H1 (cell line): ENCODE results near the gene SEZ6L. TPM values are rescaled to one million over a fixed set of nuclear protein-coding genes. Genes with fewer than 3 reads are reported as not detected.

ENCODE experiments used
- CTCF ChIA-PET: fragments of 300-600 bp; sonication (Branson Sonifier 250); formaldehyde crosslinking; loops from one replicate; lab custom pipeline; 2021; ENCODE audit not compliant: partially characterized antibody; lab: Charles Lee
- POLR2A ChIA-PET: fragments of 300-600 bp; sonication (Branson Sonifier 250); formaldehyde crosslinking; loops from one replicate; lab custom pipeline; 2021; ENCODE audit warnings: inconsistent platforms; ENCODE audit not compliant: partially characterized antibody; lab: Charles Lee
- DNase-seq, 2 experiments: peaks; one replicate each; pipeline versions ENCODE4 v3.0.0 to v3.0.0-alpha.2; 2010 to 2022; ENCODE audit warnings: low spot score in 2 of 2, low read depth in 1 of 2, mixed read lengths in 1 of 2
- FAIRE-seq: peaks from 2 replicates; lab custom pipeline; 2011; peaks lifted over from hg19 to GRCh38; lab: Jason Lieb, UNC
- H2AFZ ChIP-seq: 2 replicates; pipeline ENCODE4 v1.8.1; 2012; ENCODE audit warnings: low read length, inconsistent platforms
- H2AK5ac ChIP-seq: 2 replicates; pipeline ENCODE4 v1.6.1; 2013; ENCODE audit warnings: low read depth, low read length
- H2BK120ac ChIP-seq: replicated peaks from 2 replicates; pipeline ENCODE3; 2013; ENCODE audit warnings: low read depth, low read length, inconsistent platforms
- H2BK12ac ChIP-seq: 2 replicates; pipeline ENCODE4 v1.6.1; 2013; ENCODE audit warnings: low read depth, low read length
- H2BK15ac ChIP-seq: 2 replicates; pipeline ENCODE4 v1.6.1; 2013; ENCODE audit warnings: low read length
- H2BK20ac ChIP-seq: 2 replicates; pipeline ENCODE4 v1.6.1; 2013; ENCODE audit warnings: low read length
- H2BK5ac ChIP-seq: 2 replicates; pipeline ENCODE4 v1.6.1; 2013; ENCODE audit warnings: low read depth, low read length
- H3K14ac ChIP-seq: 2 replicates; pipeline ENCODE4 v1.6.1; 2013; ENCODE audit warnings: inconsistent platforms; ENCODE audit not compliant: insufficient read length
- H3K18ac ChIP-seq: 2 replicates; pipeline ENCODE4 v1.6.1; 2013; ENCODE audit warnings: low read length; ENCODE audit errors: extremely low read depth
- H3K23ac ChIP-seq: 2 replicates; pipeline ENCODE4 v1.6.1; 2013; ENCODE audit warnings: inconsistent platforms; ENCODE audit not compliant: insufficient read length
- H3K23me2 ChIP-seq: 2 replicates; pipeline ENCODE4 v1.6.1; 2013; ENCODE audit warnings: low read depth, low read length
- H3K27ac ChIP-seq: 2 replicates; pipeline ENCODE4 v1.6.1; 2011; ENCODE audit warnings: low read depth, low read length, inconsistent platforms
- H3K27me3 ChIP-seq, 4 experiments: replicated peaks in 1 of 4; 1 replicate in 1 of 4; 2 replicates in 3 of 4; pipeline versions ENCODE4 v1.6.1 to v1.8.1; 2011 to 2013; ENCODE audit warnings: low read length in 3 of 4, mild to moderate bottlenecking in 3 of 4, inconsistent platforms in 2 of 4, mixed read lengths in 2 of 4, moderate library complexity in 1 of 4; ENCODE audit not compliant: control insufficient read depth in 3 of 4, insufficient read depth in 3 of 4; ENCODE audit errors: extremely low read depth in 1 of 4
- H3K36me3 ChIP-seq, 4 experiments: 2 replicates each; pipeline versions ENCODE4 v1.6.1 to v1.8.1; 2011 to 2013; ENCODE audit warnings: mild to moderate bottlenecking in 4 of 4, low read length in 3 of 4, moderate library complexity in 2 of 4, control low read depth in 1 of 4, inconsistent platforms in 1 of 4; ENCODE audit not compliant: insufficient read depth in 4 of 4, control insufficient read depth in 2 of 4
- H3K4ac ChIP-seq: replicated peaks from 2 replicates; pipeline ENCODE3; 2013; ENCODE audit warnings: low read length, low read depth, mixed read lengths, inconsistent platforms; ENCODE audit not compliant: insufficient read length
- H3K4me1 ChIP-seq, 4 experiments: replicated peaks in 1 of 4; 1 replicate in 1 of 4; 2 replicates in 3 of 4; pipeline versions ENCODE4 v1.6.1 to v1.8.1; 2011 to 2013; ENCODE audit warnings: low read length in 3 of 4, inconsistent platforms in 2 of 4, mixed read lengths in 1 of 4; ENCODE audit not compliant: insufficient read depth in 4 of 4, control insufficient read depth in 3 of 4
- H3K4me2 ChIP-seq, 2 experiments: 2 replicates each; pipeline versions ENCODE4 v1.6.1 to v1.8.1; 2011 to 2013; ENCODE audit warnings: low read depth in 2 of 2, low read length in 2 of 2, control low read depth in 1 of 2, inconsistent platforms in 1 of 2, mild to moderate bottlenecking in 1 of 2; ENCODE audit not compliant: insufficient read depth in 1 of 2
- H3K4me3 ChIP-seq, 4 experiments: fragments of 200-600, 300-600 bp in 1 of 4; sonication (generic), shearing (Covaris generic), sonication (Bioruptor Twin) in 1 of 4; 2 replicates each; pipeline versions ENCODE4 v1.5.1 to v1.8.1; 2011 to 2016; ENCODE audit warnings: low read length in 4 of 4, low read depth in 3 of 4, control low read depth in 2 of 4, inconsistent platforms in 2 of 4, mild to moderate bottlenecking in 2 of 4, mixed read lengths in 1 of 4, moderate library complexity in 1 of 4; ENCODE audit not compliant: insufficient read depth in 2 of 4; ENCODE audit errors: extremely low read depth in 1 of 4
- H3K56ac ChIP-seq: replicated peaks from 2 replicates; pipeline ENCODE3; 2013; ENCODE audit warnings: low read depth, mild to moderate bottlenecking, mixed read lengths, low read length, inconsistent platforms; ENCODE audit not compliant: insufficient read length
- H3K79me1 ChIP-seq: 2 replicates; pipeline ENCODE4 v1.6.1; 2013; ENCODE audit warnings: low read depth, low read length, control low read depth
- H3K79me2 ChIP-seq, 2 experiments: 2 replicates each; pipeline versions ENCODE4 v1.6.1 to v1.8.1; 2012 to 2013; ENCODE audit warnings: low read length in 2 of 2, mild to moderate bottlenecking in 2 of 2, inconsistent platforms in 1 of 2; ENCODE audit not compliant: insufficient read depth in 2 of 2, control insufficient read depth in 1 of 2
- H3K9ac ChIP-seq, 4 experiments: replicated peaks in 1 of 4; 1 replicate in 1 of 4; 2 replicates in 3 of 4; pipeline versions ENCODE4 v1.6.1 to v1.8.1; 2011 to 2013; ENCODE audit warnings: low read depth in 3 of 4, low read length in 3 of 4, control low read depth in 2 of 4, mild to moderate bottlenecking in 2 of 4, moderate library complexity in 2 of 4, inconsistent platforms in 1 of 4; ENCODE audit errors: extremely low read depth in 1 of 4
- H3K9me3 ChIP-seq, 2 experiments: 2 replicates each; pipeline versions ENCODE4 v1.6.1 to v1.8.1; 2012 to 2013; ENCODE audit warnings: mild to moderate bottlenecking in 2 of 2, moderate library complexity in 2 of 2, control low read depth in 1 of 2, inconsistent platforms in 1 of 2, low read depth in 1 of 2, low read length in 1 of 2, mixed read lengths in 1 of 2; ENCODE audit not compliant: insufficient read depth in 2 of 2
- H4K20me1 ChIP-seq, 2 experiments: replicated peaks in 1 of 2; 2 replicates each; pipeline versions ENCODE3 to v1.8.1; 2011 to 2013; ENCODE audit warnings: inconsistent platforms in 2 of 2, low read length in 2 of 2, mild to moderate bottlenecking in 1 of 2; ENCODE audit not compliant: insufficient read depth in 2 of 2, control insufficient read depth in 1 of 2
- H4K5ac ChIP-seq: 2 replicates; pipeline ENCODE4 v1.6.1; 2013; ENCODE audit warnings: low read length, low read depth, mixed read lengths, inconsistent platforms; ENCODE audit not compliant: insufficient read length
- H4K8ac ChIP-seq: 2 replicates; pipeline ENCODE4 v1.8.0; 2013; ENCODE audit warnings: mild to moderate bottlenecking, moderate library complexity, low read length, inconsistent platforms; ENCODE audit not compliant: insufficient read depth; ENCODE audit errors: extremely low read depth
- H4K91ac ChIP-seq: replicated peaks from 2 replicates; pipeline ENCODE3; 2013; ENCODE audit warnings: low read length, mixed read lengths, inconsistent platforms; ENCODE audit not compliant: insufficient read length
- CBX5 ChIP-seq: fragments of 300-800, 300-1000 bp; sonication (generic); IDR thresholded peaks from 2 replicates; pipeline ENCODE4 v1.7.1; 2016; ENCODE audit warnings: antibody characterized with exemption, low read length, low read depth
- CREB1 ChIP-seq: IDR thresholded peaks from 2 replicates; pipeline ENCODE4 v1.6.1; 2012; ENCODE audit warnings: inconsistent platforms
- EGR1 ChIP-seq: IDR thresholded peaks from 2 replicates; pipeline ENCODE4 v1.6.1; 2011; ENCODE audit warnings: low read depth, low read length, borderline replicate concordance
- EZH2 ChIP-seq: fragments of 200-600 bp; sonication (generic); IDR thresholded peaks from 2 replicates; pipeline ENCODE4 v1.7.1; 2012; ENCODE audit warnings: low read depth, mild to moderate bottlenecking, moderate library complexity, low read length, inconsistent platforms; ENCODE audit not compliant: severe bottlenecking
- KDM1A ChIP-seq: fragments of 200-600, 300-600 bp; sonication (generic); IDR thresholded peaks from 2 replicates; pipeline ENCODE4 v1.7.1; 2016; ENCODE audit warnings: mild to moderate bottlenecking, low read length, borderline replicate concordance
- KDM4A ChIP-seq: IDR thresholded peaks from one replicate; pipeline ENCODE4 v1.7.1; 2012; ENCODE audit warnings: low read depth, mild to moderate bottlenecking, moderate library complexity, low read length, inconsistent platforms; ENCODE audit not compliant: severe bottlenecking
- NANOG ChIP-seq: IDR thresholded peaks from 2 replicates; pipeline ENCODE4 v1.6.1; 2011; ENCODE audit warnings: low read length, low read depth, mild to moderate bottlenecking, inconsistent platforms; ENCODE audit not compliant: insufficient read depth, poor library complexity, severe bottlenecking
- RAD21 ChIP-seq, 2 experiments: IDR thresholded peaks in 1 of 2; conservative IDR thresholded peaks in 1 of 2; 2 replicates each; pipeline ENCODE4 v1.6.1; 2011; ENCODE audit warnings: low read depth in 2 of 2, low read length in 2 of 2, improper control_type of control experiment in 1 of 2, inconsistent platforms in 1 of 2, mild to moderate bottlenecking in 1 of 2, moderate library complexity in 1 of 2
- RNF2 ChIP-seq: fragments of 200-900, 300-1000 bp; sonication (generic); IDR thresholded peaks from 2 replicates; pipeline ENCODE4 v1.7.1; 2016; ENCODE audit warnings: borderline replicate concordance, low read depth, mild to moderate bottlenecking, antibody characterized with exemption, low read length; ENCODE audit not compliant: poor library complexity, severe bottlenecking; ENCODE audit errors: missing control alignments
- RXRA ChIP-seq: IDR thresholded peaks from 2 replicates; pipeline ENCODE4 v1.6.1; 2011; ENCODE audit warnings: low read depth, mild to moderate bottlenecking, low read length, moderate library complexity; ENCODE audit not compliant: insufficient read depth
- SIRT6 ChIP-seq: IDR thresholded peaks from one replicate; pipeline ENCODE4 v1.7.1; 2012; ENCODE audit warnings: low read length, inconsistent platforms
- SP2 ChIP-seq: IDR thresholded peaks from 2 replicates; pipeline ENCODE4 v1.6.1; 2012; ENCODE audit warnings: mild to moderate bottlenecking, low read length, inconsistent platforms
- SRF ChIP-seq: IDR thresholded peaks from 2 replicates; pipeline ENCODE4 v1.6.1; 2011; ENCODE audit warnings: mild to moderate bottlenecking, low read depth, low read length, moderate library complexity
- TEAD4 ChIP-seq: IDR thresholded peaks from 2 replicates; pipeline ENCODE4 v1.6.1; 2012; ENCODE audit warnings: low read depth, low read length, inconsistent platforms, mixed read lengths
- WGBS, 2 experiments: shearing (Covaris generic) in 1 of 2; methylation state at CpG; one replicate each; pipeline versions ENCODE4 v1.1.6 to v1.1.7; 2013 to 2015; ENCODE audit warnings: low lambda C conversion rate in 2 of 2, mixed read lengths in 2 of 2, inconsistent platforms in 1 of 2, low coverage in 1 of 2, missing lambda C conversion rate in 1 of 2; ENCODE audit not compliant: insufficient replicate concordance in 2 of 2, insufficient coverage in 1 of 2, insufficient read length in 1 of 2; ENCODE audit errors: extremely low coverage in 1 of 2, missing lambda C conversion rate in 1 of 2; 5-methylcytosine and 5-hydroxymethylcytosine counted together
- polyA plus RNA-seq, 7 experiments: library from polyadenylated mRNA; depleted of rRNA in 3 of 7; stranded (reverse) in 5 of 7; unstranded in 2 of 7; fragments of >200 nt in 5 of 7; fragments of 200-250 nt in 2 of 7; gene quantifications; 1 replicate in 5 of 7; 2 replicates in 1 of 7; 4 replicates in 1 of 7; pipeline versions ENCODE4 v1.2.1 to v1.2.3, GENCODE V29; 2011 to 2013; ENCODE audit warnings: missing spikeins in 2 of 7, mixed read lengths in 2 of 7
- total RNA-seq: library from RNA; stranded (reverse); fragmentation: NEBNext Ultra II Directional; extraction: Animal tissue kit (Norgen Biotek cat#: 25700); gene quantifications from 2 replicates; pipeline ENCODE4 v1.2.1, GENCODE V29; 2021

SEZ6L gene
- total and polyA plus RNA-seq, 2 of the 8 experiments (the other 6 are each of a cell fraction or from before 2014, with no cell fraction given): 0.06 to 0.33 TPM

- H3K27me3 ChIP-seq: no peaks in the 10 kb centered on the region; a peak in 1 of 7 replicates
- H2BK12ac ChIP-seq: no peak overlapping the region
- no peak overlapping the region for H3K4me2 ChIP-seq
- H2AK5ac ChIP-seq: no peak overlapping the region
- no peak overlapping the region for H3K23ac ChIP-seq
- H4K20me1 ChIP-seq: no peaks in the 10 kb centered on the region
- no peak overlapping the region for H2BK5ac ChIP-seq
- no peak overlapping the region for H4K8ac ChIP-seq
- no peaks in the 10 kb centered on the region for H3K9me3 ChIP-seq
- 81% methylated on average over 4 of the region's 4 CpGs; no CpG with 5 or more reads in 1 of the 2 experiments for WGBS, 2 experiments
- no peak overlapping the region for H2BK120ac ChIP-seq
- H4K5ac ChIP-seq: no peak overlapping the region
- no peak overlapping the region for H3K18ac ChIP-seq
- POLR2A ChIA-PET: no interaction called here
- DNase-seq: no peak
- no peak overlapping the region for H2BK15ac ChIP-seq
- no peak for TF ChIP-seq SRF
- TF ChIP-seq EGR1: no peak
- no peak for TF ChIP-seq NANOG
- TF ChIP-seq TEAD4: no peak
- no peak for TF ChIP-seq RAD21 (IDR thresholded peaks at IDR 0.05 in 1 of 2, conservative IDR thresholded peaks at IDR 0.05 in 1 of 2; ENCODE audit: low read depth in 2 of 2, low read length in 2 of 2)
- no peak for TF ChIP-seq KDM1A
- no peak for TF ChIP-seq EZH2
- TF ChIP-seq CREB1: no peak
- TF ChIP-seq SIRT6: no peak
- TF ChIP-seq CBX5: no peak
- no peak for TF ChIP-seq KDM4A
- TF ChIP-seq SP2: no peak
- no peak for TF ChIP-seq RNF2
- TF ChIP-seq RXRA: no peak
- TF ChIP-seq, all 59 proteins: peak for 0
- CTCF ChIA-PET: interaction anchor here (0.9 to 2.5 kb wide), 7 partner anchors 10 to 235 kb away, joined by 4 to 12 read pairs (median 5); no protein-coding TSS in a partner anchor
- Histone ChIP-seq H3K14ac (no peak overlapping the region), H2AFZ (no peak overlapping the region), H3K27ac (no peak overlapping the region), H3K36me3 (no peaks in the 10 kb centered on the region), H3K9ac (peak overlapping the region in 1 of 4 experiments; percentile 38; a peak in 1 of 7 replicates), H3K23me2 (no peaks in the 10 kb centered on the region), H3K4me3 (no peak overlapping the region), H3K4me1 (peaks cover 3 to 10% (median 5%) of the 10 kb centered on the region in 4 experiments; a peak in 6 of 7 replicates), H2BK20ac (no peak overlapping the region), H3K79me2 (no peaks in the 10 kb centered on the region), H3K56ac (no peak overlapping the region), H4K91ac (no peak overlapping the region), H3K4ac (no peak overlapping the region), H3K79me1 (no peaks in the 10 kb centered on the region)
- no peak for FAIRE-seq
Measured at GRCh38 chr22:26127556-26127955, 41.7 kb upstream of the SEZ6L start.
